Measurements from ENCODE around the gene DUS1L.

Gene DUS1L

GRCh38 chr17:82064433-82065192, 991 bp downstream of the DUS1L start:
- no peak for TF ChIP-seq CTCF (IDR thresholded peaks at IDR 0.05; ENCODE audit: control insufficient read depth, insufficient read depth, low read depth, low read length, missing control alignments)
- H3K4me3 ChIP-seq (ENCODE audit: control insufficient read depth, low read depth, low read length): peak overlapping the region; percentile 84
- no peak for DNase-seq (ENCODE audit: low read depth)

- no peak for TF ChIP-seq CTCF (IDR thresholded peaks at IDR 0.05; ENCODE audit: control insufficient read depth, insufficient read depth, low read depth, low read length, missing control alignments)
- DNase-seq (ENCODE audit: low read depth): no peak
- H3K4me3 ChIP-seq (ENCODE audit: control insufficient read depth, low read depth, low read length): no peak overlapping the region; the same call in 1 of the 2 replicates
These were observed 1.9 kb downstream of the DUS1L start for GRCh38 chr17:82063424-82064415.

GRCh38 chr17:82062984-82063368, 2.6 kb downstream of the DUS1L start:
- no peak for DNase-seq (ENCODE audit: low read depth)
- no peak for TF ChIP-seq CTCF (IDR thresholded peaks at IDR 0.05; ENCODE audit: control insufficient read depth, insufficient read depth, low read depth, low read length, missing control alignments)
- no peak overlapping the region for H3K4me3 ChIP-seq (ENCODE audit: control insufficient read depth, low read depth, low read length)

GRCh38 chr17:82062076-82062983, 3.3 kb downstream of the DUS1L start:
- TF ChIP-seq CTCF (IDR thresholded peaks at IDR 0.05; ENCODE audit: control insufficient read depth, insufficient read depth, low read depth, low read length, missing control alignments): no peak
- DNase-seq (ENCODE audit: low read depth): no peak
- no peak overlapping the region for H3K4me3 ChIP-seq (ENCODE audit: control insufficient read depth, low read depth, low read length)

- TF ChIP-seq CTCF (IDR thresholded peaks at IDR 0.05; ENCODE audit: control insufficient read depth, insufficient read depth, low read depth, low read length, missing control alignments): no peak
- no peak overlapping the region for H3K4me3 ChIP-seq (ENCODE audit: control insufficient read depth, low read depth, low read length)
- DNase-seq (ENCODE audit: low read depth): no peak
These were observed 4.3 kb downstream of the DUS1L start for GRCh38 chr17:82061047-82061925.
